ENCODE results near the gene CEP41. TPM values are rescaled to one million over a fixed set of nuclear protein-coding genes. Genes with fewer than 3 reads are reported as not detected.

The CEP41 gene
- total RNA-seq, 1 donor, result 9.8 TPM

DNA sequence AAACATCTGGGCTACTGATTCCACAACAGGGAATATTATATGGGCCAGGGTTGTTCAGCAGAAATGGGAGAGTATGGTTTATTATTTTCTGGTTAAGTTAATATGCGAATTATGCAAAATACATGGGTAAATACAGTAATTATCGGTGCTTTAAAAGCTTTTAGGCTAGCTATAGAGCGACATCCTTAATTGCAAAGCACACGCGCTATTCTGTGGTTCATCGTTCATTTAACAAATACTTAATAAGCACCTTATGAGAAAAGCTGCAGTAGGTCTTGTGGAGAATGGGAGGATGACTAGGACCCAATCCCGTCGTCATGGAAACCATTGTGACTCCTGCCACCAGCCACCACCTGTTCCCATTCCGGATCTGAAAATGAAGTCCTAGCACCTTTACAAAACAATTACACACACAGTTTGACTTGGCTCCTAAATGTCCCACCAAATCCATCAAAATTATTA, 623 bp upstream of the CEP41 start:
- peak overlapping the region; percentile 76 for H3K4me2 ChIP-seq (ENCODE audit: insufficient read depth, low read length)
- DNase-seq (ENCODE audit: insufficient read length, low spot score, missing footprints), result no peak
- TF ChIP-seq, protein P1, sequence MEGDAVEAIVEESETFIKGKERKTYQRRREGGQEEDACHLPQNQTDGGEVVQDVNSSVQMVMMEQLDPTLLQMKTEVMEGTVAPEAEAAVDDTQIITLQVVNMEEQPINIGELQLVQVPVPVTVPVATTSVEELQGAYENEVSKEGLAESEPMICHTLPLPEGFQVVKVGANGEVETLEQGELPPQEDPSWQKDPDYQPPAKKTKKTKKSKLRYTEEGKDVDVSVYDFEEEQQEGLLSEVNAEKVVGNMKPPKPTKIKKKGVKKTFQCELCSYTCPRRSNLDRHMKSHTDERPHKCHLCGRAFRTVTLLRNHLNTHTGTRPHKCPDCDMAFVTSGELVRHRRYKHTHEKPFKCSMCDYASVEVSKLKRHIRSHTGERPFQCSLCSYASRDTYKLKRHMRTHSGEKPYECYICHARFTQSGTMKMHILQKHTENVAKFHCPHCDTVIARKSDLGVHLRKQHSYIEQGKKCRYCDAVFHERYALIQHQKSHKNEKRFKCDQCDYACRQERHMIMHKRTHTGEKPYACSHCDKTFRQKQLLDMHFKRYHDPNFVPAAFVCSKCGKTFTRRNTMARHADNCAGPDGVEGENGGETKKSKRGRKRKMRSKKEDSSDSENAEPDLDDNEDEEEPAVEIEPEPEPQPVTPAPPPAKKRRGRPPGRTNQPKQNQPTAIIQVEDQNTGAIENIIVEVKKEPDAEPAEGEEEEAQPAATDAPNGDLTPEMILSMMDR (IDR thresholded peaks at IDR 0.05; ENCODE audit: extremely low read depth, low read depth, low read length), result no peak
- H3K9me3 ChIP-seq (ENCODE audit: low read depth, low read length), result no peaks in the 10 kb centered on the region
- H3K27ac ChIP-seq (ENCODE audit: low read depth, low read length), result peak overlapping the region; percentile 56
- peak overlapping the region; percentile 90 for H3K4me3 ChIP-seq (ENCODE audit: insufficient read depth, low read length)
- H3K79me2 ChIP-seq (ENCODE audit: insufficient read depth, low read length), result peaks cover 6% of the 10 kb centered on the region
- peak overlapping the region; percentile 74 for H2AFZ ChIP-seq (ENCODE audit: low read length)
- no peaks in the 10 kb centered on the region for H3K27me3 ChIP-seq (ENCODE audit: insufficient read depth, low read length)
- no peaks in the 10 kb centered on the region for H4K20me1 ChIP-seq (ENCODE audit: insufficient read depth, low read length)
- H3K4me1 ChIP-seq (ENCODE audit: insufficient read depth, low read length), result peaks cover 15% of the 10 kb centered on the region
- H3K36me3 ChIP-seq (ENCODE audit: insufficient read depth, low read length), result no peaks in the 10 kb centered on the region

GRCh38 chr7:130436253-130436652, 4.6 kb downstream of the CEP41 start:
- H3K4me2 ChIP-seq (ENCODE audit: insufficient read depth, low read length), result no peak overlapping the region
- no peaks in the 10 kb centered on the region for H3K36me3 ChIP-seq (ENCODE audit: insufficient read depth, low read length)
- TF ChIP-seq, protein P1 (IDR thresholded peaks at IDR 0.05; ENCODE audit: extremely low read depth, low read depth, low read length), result no peak
- peaks cover 21% of the 10 kb centered on the region for H3K4me1 ChIP-seq (ENCODE audit: insufficient read depth, low read length)
- H3K27me3 ChIP-seq (ENCODE audit: insufficient read depth, low read length), result no peaks in the 10 kb centered on the region
- no peak overlapping the region for H2AFZ ChIP-seq (ENCODE audit: low read length)
- H4K20me1 ChIP-seq (ENCODE audit: insufficient read depth, low read length), result no peaks in the 10 kb centered on the region
- H3K79me2 ChIP-seq (ENCODE audit: insufficient read depth, low read length), result peaks cover 6% of the 10 kb centered on the region
- no peak overlapping the region for H3K4me3 ChIP-seq (ENCODE audit: insufficient read depth, low read length)
- H3K27ac ChIP-seq (ENCODE audit: low read depth, low read length), result no peak overlapping the region
- H3K9me3 ChIP-seq (ENCODE audit: low read depth, low read length), result no peaks in the 10 kb centered on the region
- no peak for DNase-seq (ENCODE audit: insufficient read length, low spot score, missing footprints)

GRCh38 chr7:130435311-130435854, 5.4 kb downstream of the CEP41 start:
- Histone ChIP-seq H3K4me1 (ENCODE audit: insufficient read depth, low read length) (peaks cover 27% of the 10 kb centered on the region), H3K4me2 (ENCODE audit: insufficient read depth, low read length) (no peak overlapping the region)

DNA sequence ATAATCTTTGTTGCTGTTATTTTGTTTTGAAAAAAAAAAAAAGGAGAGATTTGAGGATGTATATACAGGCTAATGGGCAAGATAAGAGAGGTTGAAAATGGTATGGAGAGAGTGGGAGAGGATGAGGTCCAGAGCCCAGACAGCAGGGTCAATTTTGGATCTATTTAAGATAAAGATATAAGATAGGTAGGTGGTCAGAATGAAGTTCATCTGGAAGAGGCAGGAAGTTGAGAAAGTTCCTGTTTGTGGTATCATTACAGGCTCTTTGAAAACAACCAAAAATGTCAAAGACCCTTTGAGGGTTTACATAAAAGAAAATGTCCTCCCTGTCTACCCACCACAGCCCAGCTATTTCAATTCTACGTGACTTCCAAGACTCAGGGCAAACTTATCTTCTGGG, 7.5 kb downstream of the CEP41 start:
- Histone ChIP-seq H3K4me1 (ENCODE audit: insufficient read depth, low read length) (peaks cover 35% of the 10 kb centered on the region), H2AFZ (ENCODE audit: low read length) (no peak overlapping the region), H3K27ac (ENCODE audit: low read depth, low read length) (peak overlapping the region; percentile 17)

More at GRCh38 chr7:130435311-130435854, 5.4 kb downstream of the CEP41 start:
- TF ChIP-seq, protein P1 (IDR thresholded peaks at IDR 0.05; ENCODE audit: extremely low read depth, low read depth, low read length), result no peak
- Histone ChIP-seq H3K27ac (ENCODE audit: low read depth, low read length) (no peak overlapping the region), H3K27me3 (ENCODE audit: insufficient read depth, low read length) (no peaks in the 10 kb centered on the region), H3K36me3 (ENCODE audit: insufficient read depth, low read length) (no peaks in the 10 kb centered on the region), H2AFZ (ENCODE audit: low read length) (no peak overlapping the region), H3K4me3 (ENCODE audit: insufficient read depth, low read length) (no peak overlapping the region), H3K79me2 (ENCODE audit: insufficient read depth, low read length) (peaks cover 6% of the 10 kb centered on the region), H4K20me1 (ENCODE audit: insufficient read depth, low read length) (no peaks in the 10 kb centered on the region), H3K9me3 (ENCODE audit: low read depth, low read length) (no peaks in the 10 kb centered on the region)
- DNase-seq (ENCODE audit: insufficient read length, low spot score, missing footprints), result no peak

More for the DNA sequence above, 7.5 kb downstream of the CEP41 start:
- no peaks in the 10 kb centered on the region for H3K9me3 ChIP-seq (ENCODE audit: low read depth, low read length)
- H3K4me2 ChIP-seq (ENCODE audit: insufficient read depth, low read length), result peak overlapping the region; percentile 23
- no peaks in the 10 kb centered on the region for H3K36me3 ChIP-seq (ENCODE audit: insufficient read depth, low read length)
- peaks cover 5% of the 10 kb centered on the region for H3K79me2 ChIP-seq (ENCODE audit: insufficient read depth, low read length)
- H4K20me1 ChIP-seq (ENCODE audit: insufficient read depth, low read length), result no peaks in the 10 kb centered on the region
- TF ChIP-seq, protein P1 (IDR thresholded peaks at IDR 0.05; ENCODE audit: extremely low read depth, low read depth, low read length), result no peak
- H3K27me3 ChIP-seq (ENCODE audit: insufficient read depth, low read length), result no peaks in the 10 kb centered on the region
- DNase-seq (ENCODE audit: insufficient read length, low spot score, missing footprints), result no peak
- H3K4me3 ChIP-seq (ENCODE audit: insufficient read depth, low read length), result no peak overlapping the region
